Adipocyte (in vitro differentiated cells): ENCODE measurements around the gene RTL5.

Experiments used
- DNase-seq: peaks from one replicate; pipeline ENCODE4 v3.0.0-alpha.2; 2015; ENCODE audit warnings: low read depth
- H3K27me3 ChIP-seq: replicated peaks from 2 replicates; pipeline ENCODE4 v1.7.0; 2013; ENCODE audit warnings: mild to moderate bottlenecking, low read length, moderate library complexity; ENCODE audit not compliant: control insufficient read depth, insufficient read depth
- H3K36me3 ChIP-seq: 2 replicates; pipeline ENCODE4 v1.7.0; 2013; ENCODE audit warnings: low read length, mild to moderate bottlenecking, moderate library complexity; ENCODE audit not compliant: control insufficient read depth, insufficient read depth, severe bottlenecking
- H3K4me1 ChIP-seq: 2 replicates; pipeline ENCODE4 v1.7.0; 2013; ENCODE audit warnings: mild to moderate bottlenecking, low read length, moderate library complexity; ENCODE audit not compliant: control insufficient read depth, insufficient read depth
- H3K4me3 ChIP-seq: 2 replicates; pipeline ENCODE4 v1.7.0; 2013; ENCODE audit warnings: mild to moderate bottlenecking, low read length, moderate library complexity
- H3K9ac ChIP-seq: 2 replicates; pipeline ENCODE4 v1.7.0; 2013; ENCODE audit warnings: mild to moderate bottlenecking, low read length, moderate library complexity
- H3K9me3 ChIP-seq: 2 replicates; pipeline ENCODE4 v1.7.0; 2013; ENCODE audit warnings: mild to moderate bottlenecking, low read length, moderate library complexity; ENCODE audit not compliant: control insufficient read depth

RTL5 gene

DNA sequence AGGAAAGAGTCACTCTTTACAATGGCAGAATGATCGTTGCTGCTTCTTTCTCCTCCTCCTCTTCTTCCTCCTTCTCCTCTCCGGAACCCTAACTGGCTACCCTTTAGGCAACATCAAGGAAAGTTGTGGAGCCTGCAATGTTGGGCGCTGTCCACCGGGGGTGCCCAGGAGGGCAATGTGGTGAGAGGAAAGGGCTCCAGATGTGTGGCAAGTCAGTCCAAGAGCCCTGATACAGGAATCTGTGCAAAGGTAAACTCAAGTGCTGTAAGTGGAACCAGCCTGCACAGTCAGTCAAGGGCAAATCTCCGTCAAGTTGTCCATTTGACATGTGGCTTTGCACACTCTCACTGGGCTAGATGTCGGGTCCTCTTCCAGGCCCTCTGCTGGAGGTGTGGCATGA lies 2.8 kb downstream of the RTL5 start:
- peak; percentile 33 for DNase-seq
- Histone ChIP-seq H3K27me3 (peaks cover 14% of the 10 kb centered on the region), H3K4me3 (no peak overlapping the region), H3K4me1 (peaks cover 42% of the 10 kb centered on the region), H3K9me3 (no peaks in the 10 kb centered on the region), H3K9ac (no peak overlapping the region), H3K36me3 (no peaks in the 10 kb centered on the region)

DNA sequence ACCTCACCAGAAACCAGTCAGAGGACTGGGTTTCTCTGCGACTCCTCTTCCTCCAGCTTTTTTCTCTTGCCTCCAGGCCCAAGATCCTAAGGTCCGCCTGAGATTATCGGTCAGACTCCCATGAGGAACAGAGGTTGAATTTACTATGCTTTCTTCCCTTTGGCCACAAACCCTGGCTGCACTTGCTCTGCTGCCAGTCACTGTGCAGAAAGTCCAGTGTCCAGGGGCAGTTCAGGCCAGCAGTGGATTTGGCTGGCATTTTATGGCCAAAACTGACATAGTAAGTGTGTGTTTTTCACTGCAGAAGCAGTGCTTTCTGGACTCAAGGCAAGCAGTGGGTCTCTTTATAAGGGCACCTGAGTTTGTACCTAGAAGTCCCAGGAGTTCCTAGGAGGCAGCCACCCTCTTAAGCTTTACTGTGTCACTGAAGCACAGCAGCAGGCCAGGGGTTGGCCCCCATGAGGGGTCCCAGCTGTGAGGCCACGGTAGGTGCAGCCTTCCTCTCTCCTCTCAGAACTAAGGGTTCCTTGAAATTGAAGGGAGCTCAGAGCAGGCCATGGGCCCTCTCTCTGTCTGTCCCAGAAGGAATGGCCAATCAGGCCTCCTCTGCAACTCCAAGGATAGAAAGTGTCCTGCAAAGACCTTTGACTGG lies 3.4 kb downstream of the RTL5 start:
- Histone ChIP-seq H3K36me3 (no peaks in the 10 kb centered on the region), H3K27me3 (peaks cover 16% of the 10 kb centered on the region), H3K4me1 (peaks cover 48% of the 10 kb centered on the region), H3K4me3 (no peak overlapping the region), H3K9me3 (no peaks in the 10 kb centered on the region), H3K9ac (peak overlapping the region; percentile 25)
- no peak for DNase-seq

DNA sequence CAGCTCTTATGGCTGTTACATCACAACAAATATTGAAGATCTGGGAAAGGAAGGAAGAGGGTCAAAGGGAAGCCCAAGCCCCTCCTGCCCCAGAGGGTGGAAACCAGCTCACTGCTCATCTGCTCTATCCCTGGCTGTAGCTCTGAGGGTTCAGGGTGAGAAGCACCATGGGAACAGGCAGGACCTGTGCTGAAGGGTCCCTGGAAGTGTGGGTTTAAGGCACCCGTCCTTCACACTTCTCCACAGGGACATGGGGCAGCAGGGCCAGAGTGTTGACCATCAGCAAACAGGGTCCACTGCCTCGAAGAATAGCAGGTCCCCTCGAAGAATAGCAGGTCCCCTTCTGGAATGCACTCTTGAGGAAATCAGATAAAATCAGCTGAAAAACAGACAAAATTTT lies 4.4 kb downstream of the RTL5 start:
- Histone ChIP-seq H3K4me3 (no peak overlapping the region), H3K9ac (peak overlapping the region; percentile 70), H3K4me1 (peaks cover 47% of the 10 kb centered on the region), H3K27me3 (peaks cover 18% of the 10 kb centered on the region), H3K9me3 (no peaks in the 10 kb centered on the region), H3K36me3 (no peaks in the 10 kb centered on the region)
- DNase-seq, result no peak

DNA sequence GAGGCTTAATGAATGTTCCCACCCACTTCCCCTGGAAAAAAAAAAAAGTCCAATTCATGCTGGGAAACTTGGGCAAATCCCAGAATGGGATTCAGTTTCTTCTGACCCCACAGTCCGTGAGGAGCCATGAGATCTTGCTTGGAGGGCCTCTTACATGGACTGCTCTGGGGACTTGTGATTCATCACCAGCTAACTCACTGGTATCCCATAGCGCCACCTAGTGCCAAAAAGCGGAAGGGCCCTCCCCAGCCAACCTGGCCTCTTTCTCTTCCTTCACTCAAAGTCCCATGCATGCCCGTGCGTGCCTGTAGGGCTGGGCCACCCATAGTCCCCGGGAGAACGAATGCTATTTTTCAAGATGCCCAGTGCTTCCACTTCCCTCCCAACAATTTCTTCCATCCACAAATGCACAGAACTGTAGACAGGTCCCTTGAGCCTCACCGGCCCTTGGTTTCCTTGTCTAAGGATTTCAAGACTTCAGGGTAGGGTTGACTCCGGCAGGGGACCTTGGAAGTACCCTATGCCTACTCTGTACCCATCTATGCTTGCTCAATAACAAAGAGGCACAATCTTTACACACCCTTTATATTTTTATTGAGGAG lies 5.1 kb downstream of the RTL5 start:
- Histone ChIP-seq H3K4me3 (no peak overlapping the region), H3K4me1 (peaks cover 46% of the 10 kb centered on the region), H3K9me3 (no peaks in the 10 kb centered on the region), H3K36me3 (no peaks in the 10 kb centered on the region), H3K27me3 (peaks cover 17% of the 10 kb centered on the region), H3K9ac (peak overlapping the region; percentile 70)
- peak; percentile 91 for DNase-seq

GRCh38 chrX:72126048-72126415 lies 5.7 kb downstream of the RTL5 start:
- H3K4me3 ChIP-seq, result no peak overlapping the region
- no peaks in the 10 kb centered on the region for H3K9me3 ChIP-seq
- DNase-seq, result no peak
- no peaks in the 10 kb centered on the region for H3K36me3 ChIP-seq
- peak overlapping the region; percentile 44 for H3K9ac ChIP-seq
- peaks cover 51% of the 10 kb centered on the region for H3K4me1 ChIP-seq
- H3K27me3 ChIP-seq, result peaks cover 17% of the 10 kb centered on the region

- H3K4me3 ChIP-seq, result no peak overlapping the region
- peaks cover 17% of the 10 kb centered on the region for H3K27me3 ChIP-seq
- DNase-seq, result no peak
- no peaks in the 10 kb centered on the region for H3K36me3 ChIP-seq
- no peaks in the 10 kb centered on the region for H3K9me3 ChIP-seq
- H3K4me1 ChIP-seq, result peaks cover 57% of the 10 kb centered on the region
- H3K9ac ChIP-seq, result no peak overlapping the region
Measured at GRCh38 chrX:72125331-72126047, 6.2 kb downstream of the RTL5 start.

- H3K9me3 ChIP-seq, result no peaks in the 10 kb centered on the region
- no peaks in the 10 kb centered on the region for H3K36me3 ChIP-seq
- H3K4me1 ChIP-seq, result peaks cover 57% of the 10 kb centered on the region
- no peak for DNase-seq
- H3K27me3 ChIP-seq, result peaks cover 17% of the 10 kb centered on the region
- H3K4me3 ChIP-seq, result no peak overlapping the region
- H3K9ac ChIP-seq, result no peak overlapping the region
Measured at GRCh38 chrX:72124540-72125201, 7.0 kb downstream of the RTL5 start.

GRCh38 chrX:72123471-72124185 lies 8.1 kb downstream of the RTL5 start:
- H3K36me3 ChIP-seq, result no peaks in the 10 kb centered on the region
- H3K9ac ChIP-seq, result no peak overlapping the region
- DNase-seq, result no peak
- peaks cover 55% of the 10 kb centered on the region for H3K4me1 ChIP-seq
- H3K4me3 ChIP-seq, result no peak overlapping the region
- H3K27me3 ChIP-seq, result peaks cover 12% of the 10 kb centered on the region
- no peaks in the 10 kb centered on the region for H3K9me3 ChIP-seq

DNA sequence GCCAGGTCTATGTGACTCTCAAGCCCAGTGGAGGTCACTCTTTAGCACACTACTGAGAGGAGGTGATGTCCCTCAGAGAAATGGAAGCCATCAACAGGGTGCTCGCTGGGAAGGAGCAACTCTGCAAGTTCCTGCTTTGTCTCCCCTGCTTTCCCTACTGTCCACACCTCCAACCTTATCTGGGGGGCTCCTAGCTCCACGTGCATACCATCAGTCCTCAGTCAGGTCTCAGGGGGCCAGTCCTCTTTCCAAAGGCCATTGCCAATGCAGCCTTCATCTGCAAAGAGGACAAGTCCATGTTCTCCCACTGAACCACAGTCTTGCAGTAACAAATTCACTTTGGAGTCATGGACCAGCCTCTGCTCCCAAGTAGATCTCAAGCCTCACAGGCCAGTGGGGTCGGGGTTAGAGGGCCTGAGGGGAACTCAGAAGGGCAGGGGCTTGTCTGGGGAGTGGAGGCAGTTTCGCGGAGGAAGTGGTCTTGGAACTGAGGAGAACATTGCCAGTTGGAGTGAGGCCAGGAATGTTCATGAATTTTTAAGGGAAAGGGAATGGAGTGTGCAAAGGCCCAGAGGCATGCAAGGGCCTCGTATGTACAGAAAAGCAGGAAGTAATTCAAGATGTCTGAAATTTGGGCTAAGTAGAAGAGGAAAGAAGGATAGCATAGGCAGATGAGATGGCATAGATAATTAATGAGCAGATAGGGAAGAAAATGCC lies 8.9 kb downstream of the RTL5 start:
- Histone ChIP-seq H3K9ac (no peak overlapping the region), H3K27me3 (peaks cover 12% of the 10 kb centered on the region), H3K4me1 (peaks cover 47% of the 10 kb centered on the region), H3K36me3 (no peaks in the 10 kb centered on the region), H3K4me3 (no peak overlapping the region), H3K9me3 (no peaks in the 10 kb centered on the region)
- no peak for DNase-seq

DNA sequence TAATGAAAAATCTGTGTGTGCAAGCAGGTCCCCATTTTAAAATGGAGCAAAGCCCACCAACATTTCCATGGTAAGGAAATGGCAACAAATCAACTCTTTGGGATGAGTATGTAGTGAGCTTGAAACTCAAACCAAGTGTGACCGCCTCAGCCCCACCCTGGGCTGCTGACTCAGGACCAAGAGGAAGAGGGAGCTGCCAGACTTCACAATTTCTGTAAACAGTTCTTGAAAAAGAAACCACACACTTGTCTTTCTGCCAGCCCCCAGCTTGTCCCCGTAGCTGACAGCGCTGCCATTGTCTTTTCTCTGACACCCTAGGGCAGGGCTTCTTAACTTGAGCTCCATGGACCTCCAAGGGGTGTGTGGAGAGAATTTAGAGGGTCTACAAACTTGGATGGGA lies 10.3 kb downstream of the RTL5 start:
- H3K27me3 ChIP-seq, result peaks cover 15% of the 10 kb centered on the region
- H3K4me1 ChIP-seq, result peaks cover 35% of the 10 kb centered on the region
- no peaks in the 10 kb centered on the region for H3K9me3 ChIP-seq
- H3K4me3 ChIP-seq, result no peak overlapping the region
- peak; percentile 77 for DNase-seq
- H3K9ac ChIP-seq, result no peak overlapping the region
- H3K36me3 ChIP-seq, result no peaks in the 10 kb centered on the region
